GM12878 (cell line): ENCODE results near the gene RABGEF1. TPM values are rescaled to one million over a fixed set of nuclear protein-coding genes. Genes with fewer than 3 reads are reported as not detected.

Experiments used
- BCL3 ChIP-seq: IDR thresholded peaks from 2 replicates; pipeline ENCODE4 v1.6.1; 2011; ENCODE audit warnings: borderline replicate concordance, low read depth, mild to moderate bottlenecking, moderate library complexity, low read length; ENCODE audit not compliant: insufficient read depth, poor library complexity, severe bottlenecking
- BRCA1 ChIP-seq: IDR thresholded peaks from 2 replicates; pipeline ENCODE4 v1.6.1; 2011; ENCODE audit warnings: low read depth, low read length, improper control_type of control experiment
- CEBPB ChIP-seq, 2 experiments: fragments of 150-350 bp in 1 of 2; IDR thresholded peaks; 2 replicates each; pipeline ENCODE4 v1.6.1; 2012 to 2014; ENCODE audit warnings: low read depth in 2 of 2, low read length in 2 of 2, borderline replicate concordance in 1 of 2, inconsistent platforms in 1 of 2
- CTCF ChIP-seq, 3 experiments: IDR thresholded peaks in 2 of 3; conservative IDR thresholded peaks in 1 of 3; 2 replicates each; pipeline ENCODE4 v1.5.1; 2011; ENCODE audit warnings: low read depth in 3 of 3, low read length in 3 of 3, mild to moderate bottlenecking in 3 of 3, control low read depth in 2 of 3, moderate library complexity in 2 of 3, inconsistent platforms in 1 of 3, mixed read lengths in 1 of 3; ENCODE audit not compliant: control insufficient read depth in 2 of 3, insufficient read depth in 1 of 3; ENCODE audit errors: extremely low read depth in 1 of 3
- E2F4 ChIP-seq: IDR thresholded peaks from 2 replicates; pipeline ENCODE4 v1.6.1; 2012; ENCODE audit warnings: low read depth, low read length, improper control_type of control experiment
- EED ChIP-seq: sonication (generic); IDR thresholded peaks from 2 replicates; pipeline ENCODE4 v1.6.1; 2016; ENCODE audit warnings: antibody characterized with exemption, low read depth
- GABPA ChIP-seq: IDR thresholded peaks from 2 replicates; pipeline ENCODE4 v1.6.1; 2014; ENCODE audit warnings: antibody characterized with exemption, low read depth, mild to moderate bottlenecking, inconsistent platforms
- IRF4 ChIP-seq: IDR thresholded peaks from 2 replicates; pipeline ENCODE4 v1.6.1; 2011; ENCODE audit warnings: low read depth, low read length
- JUNB ChIP-seq: IDR thresholded peaks from 2 replicates; pipeline ENCODE4 v1.6.1; 2016; ENCODE audit warnings: antibody characterized with exemption, mild to moderate bottlenecking
- LARP7 ChIP-seq: fragments of 450-650 bp; IDR thresholded peaks from 2 replicates; pipeline ENCODE4 v1.6.1; 2017; ENCODE audit warnings: mild to moderate bottlenecking
- MTA2 ChIP-seq: fragments of 450-650 bp; IDR thresholded peaks from 2 replicates; pipeline ENCODE4 v1.6.1; 2016; ENCODE audit warnings: low read depth, mild to moderate bottlenecking, moderate library complexity
- NFIC ChIP-seq: IDR thresholded peaks from 2 replicates; pipeline ENCODE4 v1.6.1; 2012; ENCODE audit warnings: low read depth, mild to moderate bottlenecking, inconsistent platforms, low read length, moderate library complexity
- PML ChIP-seq: IDR thresholded peaks from 2 replicates; pipeline ENCODE4 v1.6.1; 2012; ENCODE audit warnings: low read length, inconsistent platforms
- RUNX3 ChIP-seq: IDR thresholded peaks from 2 replicates; pipeline ENCODE4 v1.6.1; 2012; ENCODE audit warnings: low read length, inconsistent platforms
- ZNF384 ChIP-seq: IDR thresholded peaks from 2 replicates; pipeline ENCODE4 v1.6.1; 2012; ENCODE audit warnings: low read depth, mild to moderate bottlenecking, low read length, improper control_type of control experiment, borderline replicate concordance
- ZNF592 ChIP-seq: fragments of 450-650 bp; IDR thresholded peaks from 2 replicates; pipeline ENCODE4 v1.6.1; 2017; ENCODE audit warnings: mild to moderate bottlenecking, moderate library complexity
- ZNF622 ChIP-seq: fragments of 450-650 bp; IDR thresholded peaks from 2 replicates; pipeline ENCODE4 v1.6.1; 2017; ENCODE audit warnings: mild to moderate bottlenecking, inconsistent platforms
- polyA plus RNA-seq, 11 experiments: library from polyadenylated mRNA; depleted of rRNA in 4 of 11; unstranded in 6 of 11; stranded (reverse) in 5 of 11; fragments of >200 nt; fragmentation: Nextera tagmentation in 4 of 11; fragmentation: Illumina TruSeq in 1 of 11; extraction: Ambion mirVana in 4 of 11; extraction: Trizol in 1 of 11; gene quantifications; 1 replicate in 1 of 11; 2 replicates in 10 of 11; pipeline versions ENCODE4 v1.2.1 to v1.2.3, GENCODE V29; 2011 to 2016; ENCODE audit warnings: inconsistent platforms in 2 of 11, missing spikeins in 2 of 11, low read depth in 1 of 11
- total RNA-seq, 4 experiments: library from RNA; depleted of rRNA in 3 of 4; stranded (reverse); fragments of >200 nt in 3 of 4; fragmentation: Illumina TruSeq in 1 of 4; extraction: Trizol in 1 of 4; gene quantifications; 2 replicates each; pipeline versions ENCODE4 v1.2.1 to v1.2.3, GENCODE V29; 2013 to 2021

The RABGEF1 gene
- total and polyA plus RNA-seq, 10 of the 15 experiments (the other 5 are each of a cell fraction or from before 2014, with no cell fraction given) = 10.2 to 36.4 (median 26.1) TPM

- TF ChIP-seq BCL3 (no peak), LARP7 (no peak), ZNF384 (no peak), PML (no peak), EED (peak; percentile 48; the same call in 1 of the 2 replicates), GABPA (peak; percentile 74), ZNF622 (no peak), CEBPB (IDR thresholded peaks at IDR 0.05; ENCODE audit: borderline replicate concordance in 1 of 2, low read depth in 2 of 2, low read length in 2 of 2) (no peak), MTA2 (no peak), ZNF592 (no peak), BRCA1 (no peak), E2F4 (no peak), NFIC (peak; percentile 36; the same call in 1 of the 2 replicates), IRF4 (peak; percentile 28; the same call in 1 of the 2 replicates), RUNX3 (peak; percentile 65; the same call in 1 of the 2 replicates), CTCF (IDR thresholded peaks at IDR 0.05 in 2 of 3, conservative IDR thresholded peaks at IDR 0.05 in 1 of 3; ENCODE audit: control insufficient read depth in 2 of 3, extremely low read depth in 1 of 3, insufficient read depth in 1 of 3, low read depth in 3 of 3, low read length in 3 of 3) (no peak), JUNB (peak; percentile 87)
- TF ChIP-seq, all 136 proteins: peak for 10
Measured at GRCh38 chr7:66758950-66759628, 18.6 kb downstream of the RABGEF1 start (continued).
